IPS-NIHi11 (cell line): ENCODE results near the gene OTUB1.

ENCODE experiments used
- DNase-seq: peaks from one replicate; pipeline ENCODE4 v3.0.0; 2012; ENCODE audit warnings: mixed read lengths, low spot score

Gene OTUB1

DNA sequence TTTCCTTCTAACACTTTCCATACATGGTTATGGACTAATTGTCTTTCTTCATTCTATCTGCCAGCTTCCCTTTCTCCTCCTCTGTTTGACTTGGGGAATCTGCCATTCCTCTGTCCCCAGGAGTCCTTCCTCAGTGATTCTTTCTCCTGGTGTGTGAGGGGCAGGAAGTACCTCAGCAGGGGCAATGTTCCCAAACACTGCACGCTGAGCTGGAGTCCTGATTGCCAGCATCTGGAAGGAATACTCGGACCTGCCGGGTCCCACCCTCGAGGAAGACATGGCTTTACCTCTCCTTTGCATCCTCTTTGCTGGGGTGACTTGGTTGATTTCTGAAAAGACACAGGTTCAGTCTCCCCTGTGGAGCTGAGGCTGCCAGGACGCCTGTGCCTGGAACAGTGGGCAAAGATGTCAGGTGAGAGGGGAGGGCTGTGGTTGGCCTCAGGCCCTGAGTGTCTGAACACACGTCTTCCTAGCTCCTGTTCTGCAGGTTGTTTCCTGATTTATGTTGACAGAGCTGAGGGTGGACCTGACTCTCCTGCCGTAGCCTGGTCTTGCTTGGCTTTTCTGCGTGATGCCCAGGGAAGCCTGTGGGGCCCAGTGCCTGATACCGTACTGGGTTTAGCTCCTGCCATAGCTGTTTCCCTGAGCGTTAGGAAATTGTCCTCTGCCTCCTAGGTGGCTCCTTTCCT, 7.5 kb upstream of the OTUB1 start:
- no peak for DNase-seq

DNA sequence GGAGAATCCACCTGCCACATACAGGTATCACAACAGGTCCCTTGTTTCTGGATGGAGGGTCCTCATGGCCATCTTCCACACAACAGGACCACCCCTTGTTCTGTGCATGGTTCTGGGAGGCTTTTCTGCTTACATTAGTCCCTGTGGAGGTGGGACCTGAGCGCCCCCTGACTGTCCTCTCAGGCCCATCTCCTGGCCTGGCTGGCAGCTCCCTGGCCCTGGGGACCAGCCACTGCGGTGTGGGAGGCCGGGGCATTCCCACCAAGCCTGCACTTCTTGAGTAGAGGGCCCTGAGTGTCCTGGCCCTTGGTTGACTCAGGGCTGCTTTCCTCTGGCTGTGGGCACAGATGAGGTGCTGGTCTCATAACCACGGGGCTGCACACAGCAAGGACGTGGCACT, 6.8 kb upstream of the OTUB1 start:
- no peak for DNase-seq

DNA sequence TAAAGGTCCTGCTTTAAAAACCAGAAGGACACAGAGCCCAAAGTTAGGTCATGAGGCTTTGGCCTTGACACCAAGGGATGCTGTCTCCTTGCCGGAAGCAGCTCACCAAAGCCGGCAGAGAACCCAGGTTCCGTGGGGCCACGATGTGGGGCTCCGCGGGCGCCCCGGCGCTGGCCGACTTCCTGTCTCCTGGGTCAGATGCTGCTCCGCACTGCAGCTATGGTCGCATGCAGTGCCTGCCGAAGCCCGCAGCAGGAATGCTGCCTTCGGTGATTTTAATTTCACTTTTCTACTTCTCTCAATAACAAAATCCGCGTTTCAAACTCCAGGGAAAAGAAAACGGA, 454 bp upstream of the OTUB1 start:
- no peak for DNase-seq

DNA sequence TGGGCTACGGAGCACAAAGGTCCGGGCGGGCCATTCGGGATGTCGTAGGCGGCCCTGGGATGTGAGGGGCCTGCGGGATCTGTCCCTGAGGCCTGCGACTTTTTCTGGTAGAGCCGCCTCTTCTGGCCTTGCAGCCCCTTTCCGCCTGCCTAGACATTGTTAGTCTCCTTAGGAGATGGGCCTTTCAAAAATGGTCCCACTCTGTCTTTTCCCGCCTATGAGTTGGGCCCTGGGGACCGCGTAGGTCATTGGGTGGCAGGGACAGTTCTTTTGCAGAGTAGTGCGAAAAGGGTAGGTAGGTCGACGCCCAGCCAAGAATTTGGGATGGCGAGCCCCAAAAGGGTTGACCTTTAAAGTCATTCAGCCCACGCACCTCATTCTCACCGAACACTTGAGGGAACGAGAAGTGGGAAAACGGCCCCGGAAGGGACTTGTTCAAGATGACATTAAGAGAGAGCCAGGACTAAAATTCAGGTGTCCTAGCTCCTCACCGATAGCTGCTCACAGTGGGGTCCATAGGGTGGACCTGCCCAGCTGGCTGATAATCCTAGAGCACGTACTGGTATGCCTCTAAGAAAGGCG, 785 bp downstream of the OTUB1 start:
- no peak for DNase-seq

DNA sequence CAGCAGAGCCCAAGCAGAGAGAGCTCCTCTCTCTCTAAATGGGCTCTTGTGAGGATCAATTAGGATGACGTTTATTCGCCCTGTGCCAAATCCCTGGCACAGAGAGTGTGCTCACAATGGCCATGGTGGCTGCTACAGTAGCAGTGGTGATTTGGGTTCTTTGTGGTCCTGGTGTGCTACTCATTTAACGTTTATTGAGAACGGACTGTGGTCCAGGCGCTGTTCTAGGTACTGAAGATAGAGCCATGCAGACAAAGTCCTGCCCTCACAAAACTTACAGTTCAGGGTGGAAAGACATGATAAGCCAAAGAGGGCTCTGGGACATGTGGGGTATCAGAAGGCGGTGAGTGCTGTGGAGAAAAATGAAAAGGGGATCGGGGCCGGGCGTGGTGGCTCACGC, 5.3 kb downstream of the OTUB1 start:
- DNase-seq = no peak

DNA sequence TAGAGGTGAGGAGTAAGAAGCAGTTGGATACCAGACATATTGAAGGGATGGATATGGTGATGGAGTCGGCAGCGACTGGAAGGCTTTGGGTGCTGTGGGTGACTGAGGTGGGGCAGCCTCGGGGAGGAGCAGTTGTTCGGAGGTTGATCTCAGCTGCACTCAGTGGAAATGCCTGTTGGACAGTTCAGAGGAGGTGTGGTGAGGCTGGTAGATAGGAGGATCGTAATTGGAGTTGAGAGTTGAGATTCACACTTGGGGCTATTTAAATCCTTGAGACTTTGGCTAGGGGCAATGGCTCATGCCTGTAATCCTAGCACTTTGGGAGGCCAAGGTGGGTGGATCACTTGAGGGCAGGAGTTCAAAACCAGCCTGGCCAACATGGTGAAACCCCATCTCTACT, 6.9 kb downstream of the OTUB1 start:
- DNase-seq = no peak

DNA sequence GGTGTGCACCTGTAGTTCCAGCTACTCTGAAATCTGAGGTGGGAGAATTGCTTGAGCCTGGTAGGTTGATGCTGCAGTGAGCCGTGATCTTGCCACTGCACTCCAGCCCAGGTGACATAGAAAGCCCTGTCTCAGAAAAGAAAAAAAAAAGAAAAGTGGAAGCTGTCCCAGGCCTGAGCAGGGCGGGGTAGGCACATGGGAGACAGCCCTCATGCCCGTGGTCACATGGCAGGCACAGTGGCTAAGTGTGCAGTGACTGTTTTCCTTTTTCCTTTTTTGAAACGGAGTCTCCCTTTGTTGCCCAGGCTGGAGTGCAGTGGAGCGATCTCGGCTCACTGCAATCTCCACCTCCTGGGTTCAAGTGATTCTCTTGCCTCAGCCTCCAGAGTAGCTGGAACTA, 7.8 kb downstream of the OTUB1 start:
- DNase-seq = no peak

DNA sequence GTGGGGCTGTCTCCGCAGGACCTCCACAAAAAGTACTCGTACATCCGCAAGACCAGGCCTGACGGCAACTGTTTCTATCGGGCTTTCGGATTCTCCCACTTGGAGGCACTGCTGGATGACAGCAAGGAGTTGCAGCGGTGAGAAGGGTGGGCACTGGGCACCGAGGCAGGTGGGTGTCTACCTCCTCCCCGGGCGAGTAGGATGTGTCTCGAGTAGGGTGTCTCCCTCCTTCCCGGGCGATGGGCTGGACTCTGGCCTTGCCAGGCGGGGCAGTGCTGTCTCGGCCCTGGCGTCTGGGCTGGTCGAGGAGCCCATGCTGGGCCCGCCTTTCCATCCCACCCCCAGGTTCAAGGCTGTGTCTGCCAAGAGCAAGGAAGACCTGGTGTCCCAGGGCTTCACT, 10.3 kb downstream of the OTUB1 start:
- DNase-seq = no peak

DNA sequence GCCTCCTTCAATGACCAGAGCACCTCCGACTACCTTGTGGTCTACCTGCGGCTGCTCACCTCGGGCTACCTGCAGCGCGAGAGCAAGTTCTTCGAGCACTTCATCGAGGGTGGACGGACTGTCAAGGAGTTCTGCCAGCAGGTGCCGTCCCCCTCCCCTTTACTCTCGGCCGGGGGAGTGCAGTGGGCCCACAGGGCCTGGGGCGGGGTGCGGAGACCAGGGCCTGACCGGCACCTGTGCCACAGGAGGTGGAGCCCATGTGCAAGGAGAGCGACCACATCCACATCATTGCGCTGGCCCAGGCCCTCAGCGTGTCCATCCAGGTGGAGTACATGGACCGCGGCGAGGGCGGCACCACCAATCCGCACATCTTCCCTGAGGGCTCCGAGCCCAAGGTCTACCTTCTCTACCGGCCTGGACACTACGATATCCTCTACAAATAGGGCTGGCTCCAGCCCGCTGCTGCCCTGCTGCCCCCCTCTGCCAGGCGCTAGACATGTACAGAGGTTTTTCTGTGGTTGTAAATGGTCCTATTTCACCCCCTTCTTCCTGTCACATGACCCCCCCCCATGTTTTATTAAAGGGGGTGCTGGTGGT, 11.0 kb downstream of the OTUB1 start:
- DNase-seq = no peak

DNA sequence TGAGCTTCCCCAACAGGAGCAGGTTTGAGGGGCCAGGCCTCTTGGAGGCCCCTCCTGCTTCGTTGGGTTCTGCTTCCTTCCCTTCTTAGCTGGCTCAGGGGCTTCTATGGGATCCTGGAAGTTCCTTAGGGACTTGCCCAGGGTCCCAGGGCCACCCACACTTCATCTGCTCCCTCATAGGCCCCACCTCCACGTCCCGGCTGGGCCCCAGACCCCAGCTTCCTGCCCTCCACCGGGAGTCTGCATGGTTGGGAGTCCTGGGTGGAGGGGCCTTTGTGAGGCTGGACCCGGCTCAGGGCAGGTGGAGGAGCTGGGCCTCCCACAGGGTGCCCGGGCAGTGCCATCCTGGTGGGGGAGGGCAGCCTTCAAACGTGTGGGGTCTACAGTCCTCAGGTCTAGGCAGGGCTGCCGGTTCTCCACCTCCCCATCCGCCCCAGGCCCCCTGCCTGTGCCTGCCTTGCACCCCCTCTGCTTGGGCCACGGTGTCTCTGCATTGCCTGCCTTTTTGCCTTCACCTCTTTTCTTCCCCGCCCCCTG, 11.6 kb downstream of the OTUB1 start:
- DNase-seq = no peak

DNA sequence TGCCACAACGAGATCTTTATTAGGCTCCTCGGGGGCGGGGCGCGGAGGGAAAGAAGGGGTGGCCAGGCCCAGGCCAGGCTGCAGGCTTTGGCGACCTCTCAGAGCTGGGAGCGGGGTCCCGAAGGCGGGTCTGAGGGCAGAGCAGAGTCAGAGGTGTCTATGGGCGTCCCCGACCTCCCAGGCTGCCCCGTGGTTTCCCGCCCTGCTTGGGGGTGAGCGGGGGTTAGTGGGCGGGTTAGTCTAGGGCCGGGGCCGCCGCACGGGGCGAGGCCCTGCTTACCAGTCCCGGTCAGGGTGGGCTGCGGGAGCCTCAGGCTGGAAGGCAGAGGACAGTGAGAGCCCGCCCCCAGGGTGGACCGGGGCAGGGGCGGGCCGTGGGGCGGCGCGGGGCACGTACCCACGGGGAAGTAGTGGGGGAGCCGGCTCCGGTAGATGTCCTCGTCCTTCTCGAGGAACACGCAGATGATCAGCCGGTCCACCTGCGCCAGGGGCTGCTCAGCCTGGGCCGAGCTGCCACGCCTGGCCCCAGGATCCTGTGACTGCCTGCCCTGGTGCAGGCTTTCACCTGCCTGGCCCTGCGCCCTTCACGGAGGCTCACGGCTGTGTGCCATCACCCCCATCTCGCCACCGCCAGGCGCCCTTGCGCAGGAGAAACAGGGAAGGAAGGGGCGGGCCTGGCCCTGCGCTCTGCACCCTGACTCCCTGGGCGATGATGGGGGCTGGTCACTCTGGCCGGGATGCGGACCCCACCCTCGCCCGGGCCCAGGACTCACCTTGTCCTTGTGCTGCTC, 12.5 kb downstream of the OTUB1 start:
- DNase-seq = peak; percentile 85

DNA sequence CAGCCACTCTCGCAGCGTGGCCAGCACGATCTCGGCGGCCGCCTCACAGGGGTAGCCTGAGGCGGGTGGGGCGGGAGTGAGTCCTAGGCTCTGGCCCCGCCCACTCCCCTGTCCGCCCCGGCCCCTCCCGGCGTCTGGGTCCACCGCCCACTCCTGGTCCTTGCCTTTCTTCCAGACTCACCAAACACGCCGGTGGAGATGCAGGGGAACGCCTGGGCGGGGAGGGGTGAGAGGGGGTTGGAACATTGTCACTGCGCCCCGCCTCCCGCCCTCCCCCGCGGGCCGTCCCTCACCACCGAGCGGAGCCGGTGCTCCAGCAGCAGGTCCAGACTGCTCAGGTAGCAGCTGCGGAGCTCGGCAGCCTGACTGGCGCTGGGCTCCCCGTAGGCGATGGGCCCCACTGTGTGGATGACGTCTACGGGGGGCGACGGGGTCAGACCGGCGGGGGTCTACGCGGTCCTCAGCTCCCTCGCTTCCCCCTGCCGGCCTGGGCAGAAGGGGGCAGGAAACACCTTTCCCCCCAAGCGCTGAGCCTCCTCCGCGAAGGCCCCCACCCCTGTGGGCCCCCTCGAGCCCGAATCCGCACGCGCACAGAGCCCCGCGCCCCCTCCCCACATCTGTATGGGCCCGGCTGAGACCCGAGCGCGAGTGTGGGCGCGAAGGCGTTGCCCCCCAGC, 13.2 kb downstream of the OTUB1 start:
- peak; percentile 92 for DNase-seq

DNA sequence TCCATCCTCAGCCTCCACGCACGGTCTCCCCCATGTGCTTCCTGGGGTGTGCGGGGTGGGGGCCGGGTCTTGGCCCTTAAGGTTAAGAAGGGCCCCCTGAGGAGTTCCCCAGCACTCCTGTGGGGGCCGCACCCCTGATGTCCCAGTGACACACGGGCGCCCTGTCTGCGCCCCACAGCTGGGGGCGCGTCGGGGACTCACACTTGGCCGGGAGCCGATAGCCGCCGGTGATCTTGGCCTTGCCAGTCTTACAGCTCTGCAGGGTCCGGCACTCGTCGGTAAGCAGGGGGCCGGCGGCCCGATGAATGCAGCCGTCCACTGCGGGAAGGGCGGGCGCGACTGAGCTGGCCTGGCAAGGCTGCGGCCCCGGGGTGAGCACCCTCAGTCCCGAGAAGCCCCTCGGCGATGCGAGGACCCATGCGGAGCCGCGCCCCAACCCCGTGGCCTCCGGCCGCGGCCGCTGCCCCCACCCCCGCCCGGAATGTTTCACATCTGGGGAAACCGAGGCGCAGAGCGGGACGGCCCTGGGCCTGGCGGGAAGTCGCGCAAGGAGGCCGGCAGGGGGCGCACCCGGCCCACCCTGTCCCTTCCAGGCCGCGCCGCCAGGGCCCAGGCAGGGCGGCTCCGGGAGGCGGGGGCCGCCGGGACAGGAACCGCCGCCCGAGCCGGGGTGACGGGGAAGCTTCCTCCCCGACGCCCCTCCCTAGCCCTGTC, 13.9 kb downstream of the OTUB1 start:
- DNase-seq = peak; percentile 96

DNA sequence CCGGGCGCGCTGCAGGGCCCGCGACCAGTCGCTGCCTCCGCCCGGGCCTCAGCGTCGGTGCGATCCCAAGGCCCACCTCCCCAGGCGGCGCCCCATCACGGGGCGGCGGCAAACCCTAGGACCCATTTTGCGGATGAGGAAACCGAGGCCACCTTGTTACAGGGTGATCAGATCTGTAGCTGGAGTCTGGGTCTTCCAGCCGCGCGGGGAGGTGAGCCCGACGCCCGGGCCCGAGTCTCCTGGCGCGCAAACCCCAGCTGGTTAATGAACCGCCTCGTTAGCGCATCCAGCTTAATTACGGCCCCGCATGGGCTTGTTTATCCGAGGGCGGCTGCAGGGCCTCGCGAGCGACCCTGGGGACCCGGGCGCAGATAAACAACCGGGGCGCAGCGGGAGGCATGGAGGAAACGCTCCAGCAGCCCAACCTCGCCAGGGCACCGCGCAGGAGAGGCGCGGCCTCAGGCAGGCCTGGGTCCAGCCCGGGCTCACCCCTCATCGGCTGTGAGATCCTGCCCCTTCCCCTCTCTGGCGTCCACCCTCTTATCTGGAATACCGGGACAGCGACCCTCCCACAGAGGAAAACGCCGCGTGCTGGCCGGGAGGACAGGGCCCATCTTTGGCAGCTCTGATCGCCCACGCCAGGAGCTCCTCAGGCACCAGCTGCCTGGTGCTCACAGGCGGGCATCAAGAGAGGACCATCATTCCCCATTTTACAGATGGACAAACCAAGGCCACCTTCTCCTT, 14.7 kb downstream of the OTUB1 start:
- no peak for DNase-seq

DNA sequence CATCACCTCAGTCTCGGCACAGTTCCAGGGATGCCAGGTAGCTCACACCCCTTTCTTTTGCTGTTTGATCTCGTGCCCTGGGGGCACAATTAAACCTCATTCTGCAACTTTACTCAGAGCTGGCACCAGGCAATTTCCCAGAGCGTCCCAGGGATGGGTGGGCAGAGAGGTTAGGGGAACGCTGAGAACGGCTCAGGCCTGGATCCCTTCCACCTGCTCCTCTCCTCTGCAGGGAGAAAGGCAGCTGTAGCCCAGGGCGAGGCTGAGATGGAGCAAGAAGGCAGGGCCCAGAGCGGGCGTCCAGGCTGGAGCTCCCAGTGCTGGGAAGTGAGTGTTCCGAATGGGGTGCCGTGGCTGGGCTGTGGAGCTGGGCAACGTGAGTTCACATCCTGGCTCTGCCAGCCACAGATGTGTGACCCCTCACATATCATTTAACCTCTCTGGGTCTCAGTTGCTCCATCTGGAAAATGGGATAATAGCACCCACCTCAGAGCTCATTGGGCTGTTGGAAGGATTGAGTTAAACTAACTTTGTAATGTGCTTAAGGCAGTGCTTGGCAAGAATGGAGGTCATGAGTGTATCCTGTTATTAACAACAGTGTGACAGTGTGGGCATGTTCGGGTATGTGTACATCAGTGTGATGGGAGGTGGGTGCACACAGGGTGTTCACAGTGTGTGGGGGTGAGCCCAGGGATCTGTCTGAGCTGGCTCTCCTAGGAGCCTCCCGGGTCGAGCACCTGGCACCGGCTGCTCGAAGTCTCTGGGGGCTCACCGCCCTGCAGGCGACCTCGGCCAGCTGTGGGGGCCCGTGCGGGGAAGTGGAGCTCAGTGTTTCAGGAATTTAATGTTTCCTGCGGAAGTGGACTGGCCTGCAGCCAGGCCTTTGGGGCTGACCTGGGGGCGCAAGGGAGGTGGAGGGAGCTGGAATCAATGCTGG, 15.5 kb downstream of the OTUB1 start:
- DNase-seq = no peak

DNA sequence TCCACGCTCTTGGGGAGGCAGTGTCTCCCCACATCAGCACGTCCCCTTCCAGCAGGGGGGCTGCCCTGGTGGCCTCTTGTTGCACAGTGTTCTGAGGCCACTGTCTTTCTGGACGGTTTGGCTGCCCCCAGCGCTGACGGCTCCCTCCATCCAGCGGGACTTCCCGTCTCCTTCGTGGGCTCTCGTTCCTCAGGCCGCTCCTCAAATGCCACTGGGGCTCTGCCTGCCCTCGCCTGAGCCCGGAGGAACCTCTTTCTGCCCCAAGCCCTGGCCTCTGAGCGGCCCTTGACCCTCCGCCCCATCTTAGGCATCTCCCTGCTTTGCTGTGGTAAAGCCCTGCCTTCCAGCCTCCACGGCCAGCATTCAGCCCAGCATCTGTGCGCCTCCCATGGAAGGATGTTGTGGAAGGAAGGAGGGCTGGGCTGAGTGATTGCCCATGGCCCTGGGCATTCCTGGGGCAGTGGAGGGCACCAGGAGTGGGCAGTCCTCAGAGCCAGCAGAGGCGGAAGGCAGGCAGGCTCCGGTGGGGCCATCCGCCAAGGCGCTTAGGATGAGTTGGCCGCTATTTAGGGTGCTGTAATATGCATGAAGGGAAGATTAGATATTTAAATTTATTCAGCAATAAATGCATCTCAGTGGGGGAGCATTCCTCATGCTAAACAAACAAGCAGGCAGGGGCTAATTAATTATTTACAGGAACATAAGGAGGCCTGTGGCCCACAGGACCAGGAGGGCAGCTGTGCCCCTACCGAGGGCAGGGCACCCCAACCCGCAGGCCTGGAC, 17.8 kb downstream of the OTUB1 start:
- DNase-seq = no peak

DNA sequence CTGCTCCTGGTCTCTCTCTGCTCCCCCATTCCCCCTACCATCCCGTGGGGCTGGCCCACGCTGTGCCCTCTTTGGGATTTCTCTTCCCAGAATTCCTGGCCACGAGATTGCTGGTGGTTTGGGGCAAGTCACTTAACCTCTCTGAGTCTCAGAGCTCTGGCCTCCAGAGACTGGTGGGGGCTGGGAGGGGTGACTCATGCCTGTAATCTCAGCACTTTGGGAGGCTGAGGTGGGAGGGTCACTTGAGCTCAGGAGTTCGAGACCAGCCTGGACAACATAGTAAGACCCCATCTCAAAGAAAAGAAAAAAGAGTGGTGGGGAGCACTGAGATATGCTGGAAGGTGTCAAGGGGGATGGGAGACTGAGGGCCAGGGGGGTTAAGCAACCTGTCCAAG, 18.3 kb downstream of the OTUB1 start:
- no peak for DNase-seq

DNA sequence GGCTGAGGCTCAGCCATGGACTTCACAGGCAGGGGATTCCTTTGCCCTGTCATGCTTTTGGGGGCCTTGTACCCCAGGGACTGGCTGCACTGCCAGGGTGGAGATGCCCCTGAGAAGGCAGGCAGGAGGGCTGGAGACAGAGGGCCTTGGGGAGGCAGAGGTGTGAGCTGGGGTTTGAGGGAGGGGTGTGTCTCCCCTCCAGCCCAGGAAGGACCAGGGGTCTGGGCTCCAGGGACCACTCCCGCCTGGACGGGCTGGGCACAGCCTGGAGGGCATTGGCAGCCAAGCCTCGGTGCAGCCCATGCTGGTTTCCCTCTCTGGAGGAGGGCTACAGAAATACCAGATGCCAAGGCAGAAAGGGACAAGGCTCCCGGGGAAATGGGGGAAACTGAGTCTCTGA, 19.5 kb downstream of the OTUB1 start:
- DNase-seq = no peak

DNA sequence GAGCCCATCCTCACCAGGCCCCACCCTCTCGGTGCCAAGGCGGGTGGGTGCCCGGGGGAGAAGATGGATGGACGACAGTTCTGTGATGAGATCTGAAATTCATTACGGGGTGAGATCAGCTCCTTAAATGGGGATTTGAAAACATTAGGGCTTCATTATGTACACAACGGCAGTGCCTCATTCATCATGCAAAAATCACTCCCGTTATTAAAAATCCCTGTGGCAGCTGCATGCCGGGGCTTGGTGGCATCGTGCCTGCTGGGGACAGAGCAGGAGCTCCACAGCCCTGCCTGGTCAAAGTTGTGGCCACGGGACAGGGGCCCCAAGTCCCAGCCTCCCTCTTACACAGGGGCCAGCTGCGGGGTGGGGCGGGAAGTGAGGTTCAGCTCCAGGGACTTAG, 20.2 kb downstream of the OTUB1 start:
- DNase-seq = no peak
